Stimulated activated CD4-positive, alpha-beta T cell treated with anti-CD3 and anti-CD28 coated beads, Interleukin-1b, Interleukin-23, amount 100 ng/mL, for 24 hours (primary cell): ENCODE measurements around the gene SFSWAP.
"Not testable (repeated sequence)": the region's sequence is repeated elsewhere in the genome, so short reads cannot be mapped to it uniquely, and the experiment has no call there.

ENCODE experiments used
- DNase-seq, 4 experiments: peaks; one replicate each; pipeline ENCODE4 v3.0.0-alpha.2; 2020; ENCODE audit warnings: low read depth in 4 of 4, low spot score in 1 of 4

Gene SFSWAP

DNA sequence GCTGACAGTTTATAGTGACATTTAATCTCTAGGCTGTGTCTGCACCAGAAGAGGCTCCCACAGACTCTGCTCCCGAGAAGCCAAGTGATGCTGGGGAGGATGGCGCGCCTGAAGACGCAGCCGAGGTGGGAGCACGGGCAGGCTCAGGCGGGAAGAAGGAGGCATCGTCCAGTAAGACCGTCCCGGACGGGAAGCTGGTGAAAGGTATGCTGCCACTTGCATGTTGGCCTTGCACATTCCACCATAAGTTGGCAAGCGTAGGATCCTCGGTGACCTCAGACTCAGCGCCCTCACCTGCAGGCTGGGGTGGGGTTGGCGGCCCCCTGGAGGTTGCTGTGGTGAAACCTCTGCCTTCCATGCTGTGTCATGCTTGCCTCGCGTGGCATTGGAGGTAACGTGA lies 45.6 kb downstream of the SFSWAP start:
- no peak for DNase-seq

DNA sequence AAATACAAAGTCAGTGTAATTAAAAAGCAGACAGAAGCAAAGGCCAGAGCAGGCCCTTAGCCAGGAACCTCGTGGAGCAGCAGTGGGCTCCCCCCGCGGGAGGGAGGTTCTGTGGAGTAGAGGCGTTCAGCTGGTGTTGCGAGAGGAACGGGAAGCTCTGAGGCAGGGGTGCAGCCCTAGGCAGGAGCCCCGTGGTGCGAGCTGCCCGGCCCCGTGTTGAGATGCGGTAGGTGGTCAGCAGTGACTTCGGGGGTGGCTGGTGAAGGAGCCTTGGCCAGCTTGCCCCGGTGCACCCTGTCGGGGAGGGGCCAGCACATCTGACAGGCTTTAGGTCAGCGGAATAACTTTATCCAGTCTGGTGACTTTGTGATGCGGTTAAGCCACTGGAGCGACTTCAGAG lies 46.2 kb downstream of the SFSWAP start:
- DNase-seq, result no peak

DNA sequence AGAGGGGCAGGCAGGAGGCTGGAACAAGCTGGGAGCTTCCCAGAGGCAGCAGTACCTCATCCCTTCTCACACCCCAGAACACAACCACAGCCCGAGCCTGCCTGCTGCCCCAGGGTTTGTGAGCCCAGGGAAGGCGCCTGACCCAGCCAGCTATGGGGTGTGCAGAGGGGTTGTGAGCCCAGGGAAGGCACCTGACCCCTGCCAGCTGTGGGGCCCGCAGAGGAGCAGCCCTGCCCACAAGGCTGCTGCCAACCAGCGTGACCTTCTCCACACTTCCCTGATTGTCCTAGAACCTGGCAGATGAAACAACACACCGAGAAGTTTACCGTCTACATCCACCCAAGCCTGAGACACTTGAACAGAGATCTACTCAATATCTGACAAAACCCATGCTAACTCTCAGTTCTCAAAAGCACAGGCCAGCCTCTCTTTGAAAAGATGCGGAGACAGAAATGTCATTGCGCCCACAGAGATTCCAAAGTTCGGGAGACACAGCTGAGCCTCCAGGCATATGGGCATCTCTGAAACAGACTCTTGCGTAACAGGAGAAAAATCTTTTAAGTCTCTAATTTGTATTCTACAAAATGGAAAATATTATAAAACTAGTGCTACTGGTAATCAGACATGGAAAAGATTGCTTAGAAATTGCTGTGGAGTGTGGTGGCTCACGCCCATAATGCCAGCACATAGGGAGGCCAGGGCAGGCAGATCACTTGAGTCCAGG lies 47.3 kb downstream of the SFSWAP start:
- no peak for DNase-seq

DNA sequence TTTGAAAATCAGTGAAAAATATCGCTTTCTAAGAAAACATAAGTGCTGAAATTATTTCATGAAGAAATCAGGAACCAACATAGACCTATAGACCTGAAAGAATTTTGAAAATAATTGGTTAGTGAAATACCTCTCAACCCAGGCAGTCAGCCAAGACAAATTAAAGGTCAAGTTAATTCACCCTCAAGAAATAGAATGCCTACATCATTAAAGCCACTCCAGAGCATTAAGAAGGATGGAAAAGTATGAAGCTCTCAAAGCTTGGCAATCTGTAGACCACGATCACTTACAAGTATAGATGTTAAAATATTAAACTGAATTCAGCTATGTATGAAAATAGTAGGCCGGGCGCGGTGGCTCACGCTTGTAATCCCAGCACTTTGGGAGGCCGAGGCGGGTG lies 48.3 kb downstream of the SFSWAP start:
- DNase-seq, result no peak

DNA sequence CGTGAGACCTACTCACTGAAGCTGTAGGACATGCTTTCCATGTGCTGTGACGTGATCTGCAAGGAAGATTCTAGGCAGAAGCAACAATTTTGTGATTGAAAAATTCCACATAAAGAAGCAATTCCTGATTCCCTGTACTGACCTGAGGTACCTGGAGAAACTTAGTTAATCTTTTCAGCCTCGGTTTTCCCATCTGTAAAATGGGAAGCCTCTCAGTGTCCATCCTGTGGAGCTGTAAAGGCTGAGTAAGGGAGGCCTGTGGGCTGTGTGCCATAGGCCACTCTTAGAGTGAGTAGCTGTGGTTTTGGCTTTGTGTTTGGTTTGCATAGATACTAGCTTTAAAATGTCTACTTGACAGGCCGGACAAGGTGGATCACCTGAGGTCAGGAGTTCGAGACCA lies 50.7 kb downstream of the SFSWAP start:
- DNase-seq, result no peak

DNA sequence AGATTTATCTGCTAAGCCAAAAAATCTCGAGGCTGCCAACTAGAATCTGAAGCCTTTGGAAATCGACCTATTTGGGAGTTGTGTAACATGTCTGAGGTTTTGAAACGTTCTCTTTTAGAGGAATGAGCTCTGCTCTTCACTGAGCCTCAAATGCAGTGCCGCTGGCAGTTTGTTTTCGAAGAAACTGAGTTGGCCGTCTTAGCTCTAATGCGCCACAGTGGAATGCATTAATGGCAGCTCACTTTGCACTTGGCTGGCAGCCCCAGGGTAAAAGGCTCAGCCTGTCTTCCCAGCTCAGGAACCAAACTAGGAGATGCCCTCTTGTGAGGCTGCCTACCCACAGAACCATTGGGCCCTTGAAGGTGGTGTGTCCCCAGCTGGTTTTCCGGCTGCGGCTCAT lies 53.8 kb downstream of the SFSWAP start:
- DNase-seq, result no peak

DNA sequence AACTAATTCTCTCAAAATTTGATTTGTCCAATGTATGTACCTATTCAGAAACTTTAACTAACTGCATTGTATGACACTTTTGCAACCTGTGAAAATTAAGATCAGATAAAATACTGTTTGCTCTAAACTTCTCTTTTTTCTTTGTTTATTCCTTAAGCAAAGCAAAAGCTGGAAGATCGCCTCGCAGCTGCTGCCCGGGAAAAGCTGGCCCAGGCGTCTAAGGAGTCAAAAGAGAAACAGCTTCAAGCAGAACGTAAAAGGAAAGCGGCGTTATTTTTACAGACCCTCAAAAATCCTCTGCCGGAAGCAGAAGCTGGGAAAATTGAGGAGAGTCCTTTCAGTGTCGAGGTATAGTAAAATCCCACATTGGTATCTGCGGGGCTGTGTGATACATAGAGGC lies 55.1 kb downstream of the SFSWAP start:
- DNase-seq, result no peak

DNA sequence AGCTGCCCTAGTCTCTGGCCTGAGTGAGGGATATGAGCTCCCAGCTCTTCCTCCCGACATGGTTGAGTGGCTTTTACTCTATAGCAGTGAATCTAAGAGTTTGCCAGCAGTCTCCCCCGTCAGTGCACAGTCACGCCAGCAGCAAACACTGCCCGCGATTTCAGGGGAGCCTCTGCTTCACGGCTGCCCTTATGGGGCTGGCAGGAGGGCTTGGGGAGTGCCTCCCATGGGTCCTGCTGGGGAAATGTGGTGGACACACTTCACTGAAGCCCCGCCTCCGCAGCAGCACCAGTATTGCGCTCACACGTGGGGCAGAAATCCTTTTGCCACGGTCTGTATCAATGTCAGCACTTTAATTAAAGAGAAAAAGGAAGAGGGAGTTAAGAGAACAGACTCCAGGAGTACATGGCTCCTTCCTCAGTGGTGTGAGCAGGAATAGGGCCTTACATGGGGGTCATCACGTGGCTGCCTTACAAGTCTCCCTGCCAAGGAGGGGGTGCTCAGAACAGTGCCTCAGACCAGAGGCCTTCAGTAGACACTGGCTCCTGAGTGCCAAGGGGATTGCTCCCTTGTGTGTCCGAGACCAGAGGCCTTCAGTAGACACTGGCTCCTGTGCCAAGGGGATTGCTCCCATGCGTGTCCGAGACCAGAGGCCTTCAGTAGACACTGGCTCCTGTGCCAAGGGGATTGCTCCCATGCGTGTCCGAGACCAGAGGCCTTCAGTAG lies 55.7 kb downstream of the SFSWAP start:
- no peak for DNase-seq

DNA sequence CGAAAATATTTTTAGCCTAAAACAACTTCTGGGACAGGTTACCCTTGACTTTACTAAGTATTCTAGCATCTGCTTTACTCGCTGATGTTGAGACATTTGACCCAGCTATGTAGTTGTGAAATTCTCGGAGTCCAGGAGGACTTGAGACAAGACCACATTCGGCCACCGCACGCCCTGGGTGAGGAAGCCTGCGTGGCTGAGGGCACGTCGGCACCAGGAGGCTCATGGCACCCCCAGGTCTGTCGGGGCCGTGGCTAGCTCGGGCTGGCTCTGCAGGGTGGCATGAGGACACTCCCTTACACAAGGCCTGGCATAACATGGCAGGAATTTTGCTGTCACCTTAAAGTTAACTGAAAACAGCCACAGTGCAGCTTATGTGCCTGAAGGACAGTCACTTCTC lies 59.2 kb downstream of the SFSWAP start:
- no peak for DNase-seq

DNA sequence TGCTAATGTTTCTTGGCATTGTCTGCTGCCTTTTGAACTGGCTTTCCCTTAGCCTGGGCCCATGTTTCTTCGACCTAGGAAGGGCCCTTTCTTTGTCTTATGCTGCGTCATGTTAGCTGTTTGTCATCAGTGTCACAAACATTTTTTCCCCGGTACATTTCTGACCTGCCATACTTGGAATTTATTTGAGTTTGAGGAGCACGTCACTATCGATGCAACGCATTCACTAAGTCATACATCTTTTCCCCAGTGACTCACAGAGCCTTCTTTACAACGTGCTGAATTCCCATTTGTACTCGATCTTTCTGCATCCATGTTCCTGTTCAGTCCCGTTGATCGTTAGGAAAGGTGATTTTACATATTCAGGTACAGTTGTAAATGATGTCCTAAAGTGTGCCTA lies 61.1 kb downstream of the SFSWAP start:
- no peak for DNase-seq

DNA sequence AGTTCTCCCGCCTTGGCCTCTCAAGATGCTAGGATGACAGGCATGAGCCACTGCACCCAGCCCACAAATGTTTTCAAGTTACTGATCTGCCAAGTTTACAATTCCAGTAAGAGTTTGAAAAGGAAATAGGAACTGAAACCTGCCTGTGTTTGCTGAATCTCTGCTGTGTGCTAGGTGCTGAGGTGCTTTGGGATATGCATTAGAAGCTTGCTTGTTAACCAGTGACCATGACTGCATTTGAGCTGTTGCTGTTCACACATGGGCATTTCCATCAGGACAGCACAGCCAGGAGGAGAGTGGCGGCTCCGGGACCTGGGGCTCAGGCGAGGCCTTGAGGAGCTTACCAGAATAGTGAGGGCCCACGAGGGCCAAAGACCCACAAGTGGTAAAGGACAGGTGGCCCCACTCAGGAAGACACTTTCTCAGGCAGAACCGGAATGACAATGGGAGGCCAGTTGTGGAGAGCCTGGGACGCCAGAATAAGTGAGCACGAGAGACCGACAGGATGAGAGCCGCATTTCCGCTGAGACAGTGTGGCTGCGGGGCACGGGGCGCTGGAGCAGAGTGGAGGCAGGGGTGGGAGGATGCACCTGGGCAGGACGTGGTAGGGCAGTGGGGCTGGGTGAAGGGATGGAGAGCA lies 62.8 kb downstream of the SFSWAP start:
- no peak for DNase-seq

DNA sequence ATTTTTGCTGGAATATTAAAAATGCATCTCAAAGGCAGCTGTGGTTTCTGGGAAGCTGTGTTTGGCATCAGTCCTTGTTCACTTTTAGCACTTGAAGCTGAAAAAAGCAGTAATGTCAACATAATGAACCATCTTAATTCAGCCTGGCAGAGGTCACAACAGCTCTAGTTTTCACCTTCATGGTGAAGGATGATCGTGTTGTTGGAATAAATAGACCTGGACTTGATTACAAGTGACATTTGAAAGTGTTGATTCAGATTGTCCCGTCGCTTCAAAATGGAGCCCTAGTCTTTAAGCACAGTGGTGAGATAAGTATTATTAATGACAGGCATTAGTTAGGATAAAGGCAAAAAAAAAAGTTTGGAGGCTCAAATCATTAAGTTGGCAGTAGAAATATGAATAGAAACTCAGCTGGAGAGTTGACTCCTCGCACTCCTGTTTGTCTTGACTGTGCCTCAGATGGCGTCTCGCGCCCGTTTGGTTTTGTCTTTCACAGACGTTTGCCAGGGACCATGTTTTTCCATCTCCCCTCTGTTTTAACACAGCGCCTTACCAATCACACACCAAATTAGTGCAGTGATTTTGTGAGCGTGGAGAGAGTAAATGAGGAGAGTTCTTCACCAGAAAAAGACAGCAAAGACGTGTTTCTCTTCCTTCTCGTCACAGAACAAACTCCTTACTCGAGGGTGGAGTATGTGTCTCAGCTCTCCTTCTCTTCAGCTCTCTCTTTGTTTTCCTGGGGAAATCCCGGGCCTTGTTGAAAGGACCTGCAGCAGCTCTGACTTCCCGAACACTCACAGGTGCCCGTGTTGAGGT lies 63.9 kb downstream of the SFSWAP start:
- no peak for DNase-seq

DNA sequence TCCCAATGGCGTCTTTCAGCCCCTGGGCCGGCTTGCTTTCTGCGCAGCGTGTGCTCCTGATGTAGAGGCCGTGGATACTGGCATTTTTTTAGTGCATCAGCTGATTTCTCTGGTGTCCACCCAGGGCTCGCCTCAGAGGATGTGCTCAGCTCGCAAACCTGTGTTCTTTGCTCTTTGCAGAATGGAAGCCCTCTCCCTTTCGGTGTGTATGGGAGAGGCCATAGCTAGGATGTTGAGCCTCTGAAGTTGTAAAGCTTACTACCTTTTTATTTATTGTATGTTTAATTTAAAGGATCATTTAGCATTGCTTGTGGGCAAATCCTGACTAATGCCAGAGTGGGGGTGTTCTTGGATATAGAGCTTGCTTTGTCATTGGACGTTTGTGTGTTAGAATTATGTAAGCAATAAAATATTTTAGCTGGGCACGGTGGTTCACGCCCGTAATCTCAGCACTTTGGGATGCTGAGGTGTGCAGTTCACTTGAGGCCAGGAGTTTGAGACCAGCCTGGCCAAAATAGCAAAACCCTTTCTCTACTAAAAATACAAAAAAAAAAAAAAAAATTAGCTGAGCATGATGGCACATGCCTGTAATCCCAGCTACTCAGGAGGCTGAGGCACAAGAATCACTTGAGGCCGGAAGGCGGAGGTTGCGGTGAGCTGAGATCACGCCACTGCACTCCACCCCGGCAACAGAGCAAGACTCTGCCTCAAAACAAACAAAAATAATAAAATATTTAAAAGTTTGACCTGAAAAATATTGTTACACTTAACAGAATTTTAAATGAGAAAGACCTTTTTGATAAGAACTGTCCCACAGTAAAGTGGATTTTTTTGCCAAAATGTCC lies 64.7 kb downstream of the SFSWAP start:
- no peak for DNase-seq

DNA sequence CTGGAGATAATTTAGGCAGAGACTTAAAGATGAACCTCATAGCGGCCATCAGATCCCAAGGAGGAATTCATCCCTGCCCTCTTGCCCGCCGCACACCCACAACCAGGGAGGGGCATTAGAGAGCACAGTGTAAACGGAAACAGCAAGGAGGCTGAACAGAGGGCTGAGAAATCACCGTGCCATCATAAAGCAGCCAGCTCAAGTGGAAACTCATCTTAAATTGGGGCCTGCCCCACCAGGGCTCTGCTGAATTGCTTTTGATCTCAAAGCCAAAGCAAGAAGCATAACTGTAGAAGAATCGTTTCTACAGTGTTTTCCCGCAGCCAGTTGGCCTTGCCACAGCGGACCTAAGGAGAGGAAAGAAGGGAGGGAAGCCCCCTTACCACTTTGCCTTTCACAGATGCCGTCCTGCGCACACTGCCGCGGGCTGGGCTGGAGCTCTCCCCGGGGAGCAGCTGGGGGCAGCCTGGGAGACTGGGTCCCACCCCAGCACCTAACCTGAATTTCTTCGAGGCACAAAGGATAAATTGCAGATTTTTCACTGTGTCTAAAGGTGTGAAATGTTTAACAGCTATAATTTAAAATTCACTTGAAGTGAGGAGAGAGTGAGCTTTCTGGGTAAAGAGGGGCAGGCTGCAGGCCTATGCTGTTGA lies 65.5 kb downstream of the SFSWAP start:
- DNase-seq, result no peak

DNA sequence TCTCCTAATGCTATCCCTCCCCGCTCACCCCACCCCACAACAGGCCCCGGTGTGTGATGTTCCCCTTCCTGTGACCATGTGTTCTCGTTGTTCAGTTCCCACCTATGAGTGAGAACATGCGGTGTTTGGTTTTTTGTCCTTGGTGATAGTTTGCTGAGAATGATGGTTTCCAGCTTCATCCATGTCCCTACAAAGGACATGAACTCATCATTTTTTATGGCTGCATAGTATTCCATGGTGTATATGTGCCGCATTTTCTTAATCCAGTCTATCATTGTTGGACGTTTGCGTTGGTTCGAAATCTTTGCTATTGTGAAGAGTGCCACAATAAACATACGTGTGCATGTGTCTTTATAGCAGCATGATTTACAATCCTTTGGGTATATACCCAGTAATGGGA lies 66.4 kb downstream of the SFSWAP start:
- DNase-seq, result not testable (repeated sequence)

DNA sequence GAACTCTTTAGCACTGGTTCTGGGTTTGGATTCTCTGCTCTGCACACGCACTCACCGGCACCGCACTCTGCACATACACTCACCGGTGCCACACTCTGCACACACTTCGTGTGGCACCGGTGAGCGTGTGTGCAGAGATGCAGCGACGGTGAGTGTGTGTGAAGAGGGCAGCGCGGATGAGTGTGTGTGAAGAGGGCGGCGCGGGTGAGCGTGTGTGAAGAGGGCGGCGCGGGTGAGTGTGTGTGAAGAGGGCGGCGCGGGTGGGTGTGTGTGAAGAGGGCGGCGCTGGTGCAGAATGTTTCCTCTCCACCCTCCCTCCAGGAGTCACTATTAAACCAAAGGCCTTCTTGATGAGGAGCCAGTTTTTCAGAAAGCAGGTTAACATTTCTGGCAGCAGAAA lies 68.1 kb downstream of the SFSWAP start:
- DNase-seq, result no peak

DNA sequence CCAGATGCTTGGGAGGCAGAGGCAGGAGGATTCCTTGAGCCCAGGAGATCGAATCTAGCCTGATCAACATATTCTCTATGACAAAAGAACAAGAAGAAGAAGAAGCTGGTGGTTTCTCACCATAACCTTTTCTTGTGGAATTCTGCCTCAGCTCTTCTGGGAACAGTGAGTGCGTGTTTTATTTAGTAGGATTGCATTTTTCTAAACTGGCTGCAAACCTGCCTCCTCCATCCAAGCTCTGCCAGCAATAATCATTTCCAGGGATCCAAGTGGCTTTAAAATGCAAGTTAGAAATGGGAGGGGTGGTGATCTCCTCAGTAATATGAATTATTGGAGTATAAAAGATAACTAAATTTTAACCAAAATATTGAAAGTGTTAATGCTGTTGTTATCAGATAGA lies 71.2 kb downstream of the SFSWAP start:
- DNase-seq, result no peak

DNA sequence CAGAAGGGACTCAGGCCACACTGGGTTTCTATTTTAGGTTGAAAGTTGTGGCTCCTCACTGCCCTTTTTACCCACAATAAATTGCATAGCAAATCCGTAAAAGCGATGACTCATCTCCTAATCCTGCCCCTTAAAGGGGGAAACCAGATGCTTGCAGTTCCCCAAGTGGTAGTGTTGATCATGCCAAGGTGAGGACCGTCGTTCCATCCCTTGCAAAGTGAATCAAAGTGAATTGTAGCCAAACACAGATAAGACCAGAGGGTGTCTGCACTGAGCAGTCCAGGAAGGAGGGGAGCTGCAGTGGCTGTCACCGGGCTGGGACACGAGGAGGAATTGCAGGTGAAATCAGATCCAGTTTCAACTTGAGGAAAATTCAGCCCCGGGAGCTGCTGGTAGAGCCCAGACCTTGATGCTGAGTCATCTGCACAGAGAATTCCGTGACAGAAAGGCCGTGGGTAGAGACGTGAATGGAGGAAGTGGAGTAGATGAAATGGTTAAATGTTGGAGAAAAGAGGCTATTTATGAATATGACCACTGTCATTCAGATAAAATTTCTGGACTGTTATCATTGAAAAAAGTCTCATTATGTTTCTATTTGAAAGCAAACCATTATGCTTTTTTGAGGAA lies 73.1 kb downstream of the SFSWAP start:
- DNase-seq, result no peak

DNA sequence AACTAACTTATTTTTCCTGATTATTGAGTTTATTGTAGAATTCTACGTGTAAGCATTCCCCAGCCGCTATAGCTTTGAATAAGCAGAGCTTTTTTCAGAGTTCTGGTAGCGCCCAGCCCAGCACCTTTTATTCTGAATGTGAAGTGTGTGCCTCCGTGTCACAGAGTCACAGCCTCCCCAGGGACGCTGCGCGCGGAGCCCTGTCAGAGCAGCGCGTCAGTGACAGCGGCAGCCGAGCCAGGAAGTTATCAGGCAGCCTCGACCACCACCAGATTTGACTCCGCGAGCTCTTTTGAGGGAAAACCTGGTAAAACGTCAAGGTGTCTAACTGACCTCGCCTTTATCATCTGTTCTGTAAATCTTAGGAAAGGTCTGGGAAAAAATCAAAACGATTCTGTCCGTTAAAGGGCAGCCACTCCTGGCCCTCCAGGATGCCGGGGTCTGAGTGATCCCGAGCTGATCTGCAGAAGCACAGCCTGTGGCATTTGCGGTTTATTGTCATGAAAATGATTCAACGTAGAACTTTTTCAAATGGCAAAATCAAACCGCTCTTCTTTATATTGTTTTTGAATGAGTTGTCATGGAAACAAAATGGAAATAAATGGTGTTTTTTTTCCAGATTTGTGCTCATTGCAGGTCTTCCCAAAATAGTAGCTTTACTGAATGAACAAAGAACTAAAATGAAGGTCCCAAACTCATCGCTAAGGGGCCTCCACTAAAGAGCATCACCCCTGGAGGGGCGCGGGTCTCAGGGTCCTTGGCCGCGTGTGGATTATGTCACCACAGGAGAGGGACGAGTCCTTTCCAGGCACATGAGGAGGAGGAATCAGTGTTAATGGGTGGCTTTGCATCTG lies 74.2 kb downstream of the SFSWAP start:
- no peak for DNase-seq
